Measurements from ENCODE around the gene MTUS2. TPM values are rescaled to one million over a fixed set of nuclear protein-coding genes. Genes with fewer than 3 reads are reported as not detected.

MTUS2 gene
- total RNA-seq, 1 donor from 2014 or later: not detected

Other genes with a start within 250 kb of the MTUS2 start
- gene POMP, start 161.2 kb upstream of the MTUS2 start, total RNA-seq: 51.9 and 70.8 TPM in 2 replicates
- 0.79 and 1.5 TPM in 2 replicates for gene SLC46A3, start 101.4 kb upstream of the MTUS2 start, total RNA-seq

Data from bronchial epithelial cell (primary cell).